SK-N-SH treated with all-trans-retinoic acid at 6 μM for 48 hours (cell line): ENCODE results near the gene APH1A.
A peak's percentile ranks its signal among the peaks of the same experiment; 100 is the strongest.

Experiments
- ARNTL ChIP-seq: fragments of 450-650 bp; formaldehyde crosslinking; IDR thresholded peaks from 2 replicates; pipeline ENCODE4 v1.5.0; 2020; ENCODE audit warnings: low read depth, mild to moderate bottlenecking, moderate library complexity, borderline replicate concordance
- BACH2 ChIP-seq: fragments of 250-450 bp; sonication (Bioruptor Pico); IDR thresholded peaks from 2 replicates; pipeline ENCODE4 v1.9.0; 2021; ENCODE audit warnings: mild to moderate bottlenecking, borderline replicate concordance
- CREB5 ChIP-seq: fragments of 250-450 bp; sonication (Bioruptor Pico); IDR thresholded peaks from 2 replicates; pipeline ENCODE4 v1.5.1; 2020; ENCODE audit warnings: low read depth, mild to moderate bottlenecking, moderate library complexity
- CSRNP3 ChIP-seq: fragments of 250-450 bp; sonication (Bioruptor Pico); IDR thresholded peaks from 2 replicates; pipeline ENCODE4 v1.5.1; 2021; ENCODE audit warnings: mild to moderate bottlenecking, moderate library complexity
- GLIS3 ChIP-seq: fragments of 250-450 bp; sonication (Bioruptor Pico); IDR thresholded peaks from 2 replicates; pipeline ENCODE4 v1.5.0; 2020; ENCODE audit warnings: mild to moderate bottlenecking, moderate library complexity
- OSR1 ChIP-seq: fragments of 250-450 bp; sonication (Bioruptor Pico); IDR thresholded peaks from 2 replicates; pipeline ENCODE4 v1.8.0; 2022; ENCODE audit warnings: moderate library complexity, mild to moderate bottlenecking, inconsistent platforms
- PATZ1 ChIP-seq: fragments of 250-450 bp; sonication (Bioruptor Pico); IDR thresholded peaks from 2 replicates; pipeline ENCODE4 v1.8.0; 2020; ENCODE audit warnings: mild to moderate bottlenecking, moderate library complexity, borderline replicate concordance
- RARB ChIP-seq: fragments of 250-450 bp; sonication (Bioruptor Pico); IDR thresholded peaks from 2 replicates; pipeline ENCODE4 v1.8.0; 2021; ENCODE audit warnings: mild to moderate bottlenecking, moderate library complexity
- TOX ChIP-seq: fragments of 250-450 bp; sonication (Bioruptor Pico); IDR thresholded peaks from 2 replicates; pipeline ENCODE4 v1.8.0; 2021; ENCODE audit warnings: mild to moderate bottlenecking, moderate library complexity, borderline replicate concordance
- TSHZ2 ChIP-seq: fragments of 250-450 bp; sonication (Bioruptor Pico); IDR thresholded peaks from 2 replicates; pipeline ENCODE4 v1.5.0; 2020; ENCODE audit warnings: mild to moderate bottlenecking, moderate library complexity
- ZC3H10 ChIP-seq: fragments of 250-450 bp; sonication (Bioruptor Pico); IDR thresholded peaks from 2 replicates; pipeline ENCODE4 v1.5.1; 2021; ENCODE audit warnings: mild to moderate bottlenecking, moderate library complexity
- ZFP3 ChIP-seq: fragments of 250-450 bp; sonication (Bioruptor Pico); IDR thresholded peaks from 2 replicates; pipeline ENCODE4 v1.5.0; 2020; ENCODE audit warnings: mild to moderate bottlenecking, moderate library complexity
- ZNF70 ChIP-seq: fragments of 450-650 bp; formaldehyde crosslinking; IDR thresholded peaks from 2 replicates; pipeline ENCODE4 v1.5.0; 2020; ENCODE audit warnings: mild to moderate bottlenecking, moderate library complexity

- TF ChIP-seq GLIS3 (CRISPR knock-in tag) = no peak
- TF ChIP-seq RARB (CRISPR knock-in tag) = peak; percentile 6; the same call in 1 of the 2 replicates
- TF ChIP-seq BACH2 (CRISPR knock-in tag) = no peak
- peak; percentile 74; the same call in 1 of the 2 replicates for TF ChIP-seq PATZ1 (CRISPR knock-in tag)
- TF ChIP-seq ZNF70 (CRISPR knock-in tag) = peak; percentile 32; the same call in 1 of the 2 replicates
- TF ChIP-seq ZFP3 = no peak
- no peak for TF ChIP-seq TOX (CRISPR knock-in tag)
- no peak for TF ChIP-seq CSRNP3
- no peak for TF ChIP-seq CREB5 (CRISPR knock-in tag)
- no peak for TF ChIP-seq TSHZ2 (CRISPR knock-in tag)
- no peak for TF ChIP-seq ZC3H10 (CRISPR knock-in tag)
- no peak for TF ChIP-seq ARNTL (CRISPR knock-in tag)
- TF ChIP-seq OSR1 (CRISPR knock-in tag) = no peak
These were observed 34.1 kb downstream of the APH1A start for GRCh38 chr1:150234566-150235293.
